ENCODE results near the gene LOXL4. TPM values are rescaled to one million over a fixed set of nuclear protein-coding genes. Genes with fewer than 3 reads are reported as not detected.

LOXL4 gene
- total RNA-seq, 1 experiment from 2014 or later = 0.13 TPM

GRCh38 chr10:98299341-98299740 lies 31.3 kb upstream of the LOXL4 start:
- H4K91ac ChIP-seq (ENCODE audit: insufficient read length, low read depth, low read length) = no peak overlapping the region
- H3K79me2 ChIP-seq (ENCODE audit: insufficient read depth, low read length) = no peaks in the 10 kb centered on the region
- Mint-ChIP-seq H3K9me3 (no peaks in the 10 kb centered on the region), H3K27ac (no peak overlapping the region), H3K27me3 (ENCODE audit: low read depth) (peaks cover 2% of the 10 kb centered on the region; the same call in 1 of the 2 replicates), H3K4me1 (peaks cover 29 to 34% of the 10 kb centered on the region in 2 experiments), H3K4me3 (no peak overlapping the region), H3K36me3 (ENCODE audit: insufficient read depth in 1 of 3, low read depth in 3 of 3) (no peaks in the 10 kb centered on the region)
- no peak overlapping the region for H3T11ph ChIP-seq (ENCODE audit: low read length)
- no peak overlapping the region for H3K27ac ChIP-seq (ENCODE audit: insufficient read length, low read depth, low read length)
- H2BK12ac ChIP-seq (ENCODE audit: insufficient read length, low read depth, low read length) = no peak overlapping the region
- no peak overlapping the region for H3K4me2 ChIP-seq (ENCODE audit: insufficient read depth, insufficient read length, low read length)
- no peaks in the 10 kb centered on the region for H3K79me1 ChIP-seq (ENCODE audit: insufficient read depth, low read depth, low read length, poor library complexity, severe bottlenecking)
- H2AFZ ChIP-seq (ENCODE audit: low read length) = no peak overlapping the region
- H2BK15ac ChIP-seq (ENCODE audit: low read depth, low read length) = no peak overlapping the region
- no peak overlapping the region for H3K14ac ChIP-seq (ENCODE audit: insufficient read depth, low read length)
- WGBS (ENCODE audit: extremely low coverage, insufficient read length, low lambda C conversion rate) = no CpG with 5 or more reads among the region's 9 CpGs
- H2AK5ac ChIP-seq (ENCODE audit: insufficient read length, low read length) = no peak overlapping the region
- H2BK120ac ChIP-seq (ENCODE audit: low read depth, low read length, poor library complexity, severe bottlenecking) = no peak overlapping the region
- no peaks in the 10 kb centered on the region for H3K27me3 ChIP-seq (ENCODE audit: insufficient read depth, low read length)
- no peak for TF ChIP-seq CTCF (conservative IDR thresholded peaks at IDR 0.05)
- no peaks in the 10 kb centered on the region for H3K23me2 ChIP-seq (ENCODE audit: insufficient read length, low read depth, low read length, poor library complexity, severe bottlenecking)
- no peak overlapping the region for H4K5ac ChIP-seq (ENCODE audit: insufficient read length, low read depth, low read length)
- H3K9ac ChIP-seq (ENCODE audit: extremely low read depth, insufficient read length, low read length) = no peak overlapping the region
- no peak overlapping the region for H2BK20ac ChIP-seq (ENCODE audit: low read depth, low read length, poor library complexity, severe bottlenecking)
- H3K23ac ChIP-seq (ENCODE audit: insufficient read length, low read depth, low read length) = no peak overlapping the region
- H3K4ac ChIP-seq (ENCODE audit: low read depth, low read length) = no peak overlapping the region
- no peak overlapping the region for H3K56ac ChIP-seq (ENCODE audit: insufficient read length, low read depth, low read length)
- H2BK5ac ChIP-seq (ENCODE audit: insufficient read length, low read length) = no peak overlapping the region
- H3K4me1 ChIP-seq (ENCODE audit: insufficient read depth, low read length) = peaks cover 6% of the 10 kb centered on the region; the same call in 1 of the 2 replicates
- H3K18ac ChIP-seq (ENCODE audit: insufficient read length, low read depth, low read length) = no peak overlapping the region
- H4K8ac ChIP-seq (replicated peaks; ENCODE audit: insufficient read length, low read depth, low read length) = no peak overlapping the region
- no peaks in the 10 kb centered on the region for H3K9me3 ChIP-seq (ENCODE audit: control insufficient read depth, low read depth, low read length)
- DNase-seq = peak; percentile 55
- H4K20me1 ChIP-seq (ENCODE audit: control insufficient read depth, insufficient read depth, insufficient read length) = no peaks in the 10 kb centered on the region

Measured in H9 (cell line).